CD4-positive, alpha-beta T cell (primary cell): ENCODE results near the gene ZNF277. TPM values are rescaled to one million over a fixed set of nuclear protein-coding genes. Genes with fewer than 3 reads are reported as not detected.
A peak's percentile ranks its signal among the peaks of the same experiment; 100 is the strongest.

Source experiments
- ATAC-seq: fragments of 200-7000 bp; cut with Tn5 transposase; one replicate; pipeline ENCODE4 v1.10.0; 2022; ENCODE audit warnings: mild to moderate bottlenecking; ENCODE audit not compliant: poor library complexity
- CTCF ChIA-PET: fragments of 350-600 bp; sonication (Branson Sonifier 250); formaldehyde crosslinking; loops from one replicate; lab custom pipeline; 2021; ENCODE audit warnings: antibody characterized with exemption, inconsistent platforms; lab: Charles Lee
- POLR2A ChIA-PET: fragments of 350-600 bp; sonication (Branson Sonifier 250); formaldehyde crosslinking; loops from one replicate; lab custom pipeline; 2021; ENCODE audit warnings: antibody characterized with exemption, inconsistent platforms; lab: Charles Lee
- DNase-seq, 14 experiments: peaks; one replicate each; pipeline ENCODE4 v3.0.0-alpha.2; 2013 to 2020; ENCODE audit warnings: mixed read lengths in 2 of 14
- H3K27ac ChIP-seq, 2 donors: one replicate each; pipeline versions ENCODE4 v1.5.1 to v1.7.0; 2013; ENCODE audit warnings: low read length in 2 of 2, low read depth in 1 of 2, mild to moderate bottlenecking in 1 of 2
- H3K27me3 ChIP-seq, 2 experiments: 1 replicate in 1 of 2; 2 replicates in 1 of 2; pipeline versions ENCODE4 v1.6.1 to v1.7.0; 2013; ENCODE audit warnings: low read length in 2 of 2, control low read depth in 1 of 2, mild to moderate bottlenecking in 1 of 2, moderate library complexity in 1 of 2; ENCODE audit not compliant: insufficient read depth in 2 of 2, control insufficient read depth in 1 of 2
- H3K36me3 ChIP-seq: one replicate; pipeline ENCODE4 v1.6.1; 2013; ENCODE audit warnings: low read length, control low read depth; ENCODE audit not compliant: insufficient read depth
- H3K4me1 ChIP-seq: one replicate; pipeline ENCODE4 v1.6.1; 2013; ENCODE audit warnings: low read length, control low read depth; ENCODE audit not compliant: insufficient read depth
- H3K4me3 ChIP-seq: one replicate; pipeline ENCODE4 v1.5.1; 2013; ENCODE audit warnings: mild to moderate bottlenecking, low read length, moderate library complexity
- H3K9me3 ChIP-seq, 2 experiments: 1 replicate in 1 of 2; 2 replicates in 1 of 2; pipeline versions ENCODE4 v1.6.1 to v1.7.0; 2013; ENCODE audit warnings: low read length in 2 of 2, mild to moderate bottlenecking in 2 of 2, control low read depth in 1 of 2, moderate library complexity in 1 of 2; ENCODE audit not compliant: control insufficient read depth in 1 of 2, insufficient read depth in 1 of 2
- H3K27ac Mint-ChIP-seq: one replicate; pipeline ENCODE4 v1.8.0; 2020; ENCODE audit warnings: mixed read lengths
- H3K27me3 Mint-ChIP-seq: one replicate; pipeline ENCODE4 v1.8.0; 2021; ENCODE audit warnings: mixed read lengths
- H3K36me3 Mint-ChIP-seq: one replicate; pipeline ENCODE4 v1.8.0; 2021; ENCODE audit warnings: low read depth, mixed read lengths
- H3K4me1 Mint-ChIP-seq: one replicate; pipeline ENCODE4 v1.8.0; 2021; ENCODE audit warnings: low read depth, mixed read lengths
- H3K4me3 Mint-ChIP-seq: one replicate; pipeline ENCODE4 v1.8.0; 2020; ENCODE audit warnings: mild to moderate bottlenecking, mixed read lengths
- H3K9me3 Mint-ChIP-seq: one replicate; pipeline ENCODE4 v1.8.0; 2020; ENCODE audit warnings: mixed read lengths
- CTCF ChIP-seq: fragments of 200-600 bp; IDR thresholded peaks from one replicate; pipeline ENCODE4 v1.8.0; 2022; ENCODE audit warnings: antibody characterized with exemption, mild to moderate bottlenecking
- intact Hi-C, 2 experiments: fragments of 100-400 bp; cut with DNase I in 1 of 2; cut with micrococcal nuclease in 1 of 2; formaldehyde crosslinking; loops; one replicate each; pipeline versions ENCODE4 v1.15.1 to v1.9.0; 2023 to 2025; cut with DNase I, micrococcal nuclease
- total RNA-seq, 174 experiments: library from RNA in 2 of 174; stranded (reverse) in 2 of 174; gene quantifications; one replicate each; pipeline ENCODE4 v1.2.3 and lab custom pipeline; 2021 to 2026

Gene ZNF277
- total RNA-seq, 2 experiments from 2014 or later: 21.6 to 22.5 TPM

- Mint-ChIP-seq H3K36me3 (no peaks in the 10 kb centered on the region), H3K27me3 (peaks cover 4% of the 10 kb centered on the region), H3K27ac (no peak overlapping the region), H3K4me1 (no peaks in the 10 kb centered on the region), H3K4me3 (no peak overlapping the region), H3K9me3 (no peaks in the 10 kb centered on the region)
- DNase-seq (no peak), ATAC-seq (no peak)
- no peaks in the 10 kb centered on the region for H3K27me3 ChIP-seq
- intact Hi-C loops: loop anchor here in 1 of 2 experiments (10.0 kb wide), 1 partner anchor 563 kb away; no protein-coding TSS in a partner anchor
- no peak for TF ChIP-seq CTCF
- H3K27ac ChIP-seq: no peak overlapping the region
- no peak overlapping the region for H3K4me3 ChIP-seq
- CTCF ChIA-PET: no interaction called here
- H3K36me3 ChIP-seq: no peaks in the 10 kb centered on the region
- no peaks in the 10 kb centered on the region for H3K9me3 ChIP-seq
- no peaks in the 10 kb centered on the region for H3K4me1 ChIP-seq
- POLR2A ChIA-PET: interaction anchor here (0.6 kb wide), 1 partner anchor 69 kb away, joined by 3 read pairs; the partner anchor contains the start of gene IFRD1
These were observed 175.0 kb downstream of the ZNF277 start for GRCh38 chr7:112381311-112382091.

GRCh38 chr7:112383671-112384417 lies 177.3 kb downstream of the ZNF277 start:
- peak in 3 of 14 experiments; percentile 10 to 25 (median 21) for DNase-seq
- intact Hi-C loops: loop anchor here in 1 of 2 experiments (10.0 kb wide), 1 partner anchor 561 kb away; no protein-coding TSS in a partner anchor

More at GRCh38 chr7:112383671-112384417, 177.3 kb downstream of the ZNF277 start:
- no peak for TF ChIP-seq CTCF
- Mint-ChIP-seq H3K27me3 (peaks cover 4% of the 10 kb centered on the region), H3K4me3 (no peak overlapping the region), H3K9me3 (no peaks in the 10 kb centered on the region), H3K36me3 (no peaks in the 10 kb centered on the region), H3K27ac (no peak overlapping the region), H3K4me1 (no peaks in the 10 kb centered on the region)
- H3K4me3 ChIP-seq: no peak overlapping the region
- CTCF ChIA-PET: no interaction called here
- H3K27me3 ChIP-seq: no peaks in the 10 kb centered on the region
- H3K9me3 ChIP-seq: no peaks in the 10 kb centered on the region
- H3K4me1 ChIP-seq: no peaks in the 10 kb centered on the region
- H3K36me3 ChIP-seq: no peaks in the 10 kb centered on the region
- no peak overlapping the region for H3K27ac ChIP-seq
- POLR2A ChIA-PET: no interaction called here
- ATAC-seq: peak; percentile 34
